ENCODE measurements around the gene APMAP.

APMAP gene

GRCh38 chr20:24964506-24964840, 28.1 kb downstream of the APMAP start:
- no peak for DNase-seq

GRCh38 chr20:24963672-24964505, 28.7 kb downstream of the APMAP start:
- no peak for DNase-seq

GRCh38 chr20:24962510-24962909, 30.0 kb downstream of the APMAP start:
- DNase-seq, result no peak

- DNase-seq, result no peak
Measured at GRCh38 chr20:24962182-24962492, 30.4 kb downstream of the APMAP start.

GRCh38 chr20:24961384-24962181, 31.0 kb downstream of the APMAP start:
- no peak for DNase-seq

- DNase-seq, result peak in 1 of 2 experiments; percentile 8
Measured at GRCh38 chr20:24960861-24961260, 31.7 kb downstream of the APMAP start.

- no peak for DNase-seq
Measured at GRCh38 chr20:24960302-24960801, 32.2 kb downstream of the APMAP start.

- no peak for DNase-seq
Measured at GRCh38 chr20:24959591-24960301, 32.8 kb downstream of the APMAP start.

GRCh38 chr20:24958506-24959385, 33.8 kb downstream of the APMAP start:
- no peak for DNase-seq

GRCh38 chr20:24957326-24958016, 35.1 kb downstream of the APMAP start:
- DNase-seq, result no peak

- DNase-seq, result no peak
Measured at GRCh38 chr20:24956001-24956841, 36.3 kb downstream of the APMAP start.

- DNase-seq, result no peak
Measured at GRCh38 chr20:24955045-24955444, 37.5 kb downstream of the APMAP start.

GRCh38 chr20:24954566-24954965, 38.0 kb downstream of the APMAP start:
- DNase-seq, result no peak

- no peak for DNase-seq
Measured at GRCh38 chr20:24954151-24954550, 38.4 kb downstream of the APMAP start.

- no peak for DNase-seq
Measured at GRCh38 chr20:24953621-24954133, 38.9 kb downstream of the APMAP start.

GRCh38 chr20:24953209-24953575, 39.4 kb downstream of the APMAP start:
- DNase-seq, result no peak

GRCh38 chr20:24952376-24953208, 40.0 kb downstream of the APMAP start:
- no peak for DNase-seq

- DNase-seq, result no peak
Measured at GRCh38 chr20:24951536-24952083, 40.9 kb downstream of the APMAP start.

- DNase-seq, result no peak
Measured at GRCh38 chr20:24950836-24951525, 41.6 kb downstream of the APMAP start.
